SK-N-SH (cell line): Measurements from ENCODE around the gene TRIM9. TPM values are rescaled to one million over a fixed set of nuclear protein-coding genes. Genes with fewer than 3 reads are reported as not detected.

Experiments used
- CTCF ChIA-PET: fragments of 300-600, 350-600 bp; formaldehyde crosslinking; extraction: SDS; loops from one replicate; lab custom pipeline; 2021; lab: Yijun Ruan, JAX
- POLR2A ChIA-PET: fragments of 350-600 bp; sonication (Branson Sonifier 250); formaldehyde crosslinking; extraction: SDS; loops from one replicate; lab custom pipeline; 2020; ENCODE audit warnings: antibody characterized with exemption, inconsistent platforms; lab: Yijun Ruan, JAX
- DNase-seq: peaks from one replicate; pipeline ENCODE4 v3.0.0; 2012
- H2AFZ ChIP-seq: fragments of 200-600 bp; sonication (generic); 2 replicates; pipeline ENCODE4 v1.8.1; 2016; ENCODE audit warnings: antibody characterized with exemption, mild to moderate bottlenecking, low read depth
- H3F3A ChIP-seq: fragments of 200-600 bp; sonication (generic); replicated peaks from 2 replicates; pipeline ENCODE3; 2016; ENCODE audit warnings: antibody characterized with exemption, mild to moderate bottlenecking; ENCODE audit not compliant: insufficient read depth
- H3K27ac ChIP-seq, 2 experiments: fragments of 200-500 bp in 1 of 2; fragments of 200-600 bp in 1 of 2; sonication (Bioruptor generic) in 1 of 2; sonication (generic), shearing (Covaris generic) in 1 of 2; 2 replicates each; pipeline versions ENCODE4 v1.5.1 to v1.6.1; 2014 to 2016; ENCODE audit warnings: low read depth in 2 of 2, inconsistent platforms in 1 of 2, low read length in 1 of 2, mild to moderate bottlenecking in 1 of 2, mixed read lengths in 1 of 2
- H3K27me3 ChIP-seq: fragments of 200-600 bp; sonication (generic), shearing (Covaris generic); 2 replicates; pipeline ENCODE4 v1.6.1; 2016; ENCODE audit warnings: mixed run types; ENCODE audit not compliant: insufficient read depth
- H3K36me3 ChIP-seq, 2 experiments: fragments of 200-500 bp in 1 of 2; fragments of 200-600 bp in 1 of 2; sonication (Bioruptor generic) in 1 of 2; sonication (generic) in 1 of 2; replicated peaks in 1 of 2; 2 replicates each; pipeline versions ENCODE3 to v1.5.1; 2014 to 2016; ENCODE audit warnings: low read length in 1 of 2, mild to moderate bottlenecking in 1 of 2; ENCODE audit not compliant: insufficient read depth in 2 of 2, control insufficient read depth in 1 of 2
- H3K4me1 ChIP-seq, 2 experiments: fragments of 200-500 bp in 1 of 2; fragments of 200-600 bp in 1 of 2; sonication (Bioruptor generic) in 1 of 2; sonication (generic), shearing (Covaris generic) in 1 of 2; 2 replicates each; pipeline versions ENCODE4 v1.5.1 to v1.6.1; 2014 to 2016; ENCODE audit warnings: low read depth in 1 of 2, low read length in 1 of 2, mixed run types in 1 of 2; ENCODE audit not compliant: insufficient read depth in 2 of 2, control insufficient read depth in 1 of 2
- H3K4me2 ChIP-seq: fragments of 200-600 bp; sonication (generic), shearing (Covaris generic); 2 replicates; pipeline ENCODE4 v1.6.1; 2017; ENCODE audit warnings: mixed run types
- H3K4me3 ChIP-seq, 2 experiments: fragments of 200-500 bp in 1 of 2; fragments of 200-600 bp in 1 of 2; sonication (Bioruptor generic) in 1 of 2; sonication (generic), shearing (Covaris generic) in 1 of 2; 2 replicates each; pipeline versions ENCODE4 v1.5.1 to v1.8.1; 2014 to 2016; ENCODE audit warnings: low read depth in 2 of 2, inconsistent platforms in 1 of 2, low read length in 1 of 2, mild to moderate bottlenecking in 1 of 2, mixed read lengths in 1 of 2, moderate library complexity in 1 of 2
- H3K79me2 ChIP-seq: fragments of 200-600 bp; sonication (generic); 2 replicates; pipeline ENCODE4 v1.8.1; 2017; ENCODE audit warnings: mild to moderate bottlenecking; ENCODE audit not compliant: insufficient read depth
- H3K9ac ChIP-seq: fragments of 200-600 bp; sonication (generic); 2 replicates; pipeline ENCODE4 v1.6.1; 2017; ENCODE audit warnings: mixed run types
- H3K9me2 ChIP-seq: fragments of 200-600 bp; sonication (generic); 2 replicates; pipeline ENCODE4 v1.6.1; 2017; ENCODE audit warnings: mixed run types
- H3K9me3 ChIP-seq: fragments of 200-600 bp; sonication (generic); 2 replicates; pipeline ENCODE4 v1.6.1; 2017; ENCODE audit warnings: mixed run types, mild to moderate bottlenecking, moderate library complexity
- H4K20me1 ChIP-seq: fragments of 200-600 bp; sonication (generic); 2 replicates; pipeline ENCODE4 v1.6.1; 2017; ENCODE audit warnings: mild to moderate bottlenecking, mixed run types; ENCODE audit not compliant: insufficient read depth
- CTCF ChIP-seq: fragments of 200-600 bp; sonication (generic); IDR thresholded peaks from 2 replicates; pipeline ENCODE4 v1.6.1; 2017; ENCODE audit warnings: antibody characterized with exemption, mild to moderate bottlenecking, moderate library complexity
- ELF1 ChIP-seq: IDR thresholded peaks from 2 replicates; pipeline ENCODE4 v1.4.0; 2012
- FOXJ3 ChIP-seq: sonication (generic); formaldehyde crosslinking; IDR thresholded peaks from 2 replicates; pipeline ENCODE4 v1.5.1; 2020; ENCODE audit warnings: mild to moderate bottlenecking, missing genetic modification reagents
- FOXM1 ChIP-seq: IDR thresholded peaks from 2 replicates; pipeline ENCODE4 v1.4.0; 2012; ENCODE audit warnings: low read depth, mild to moderate bottlenecking
- GABPA ChIP-seq: IDR thresholded peaks from 2 replicates; pipeline ENCODE4 v1.4.0; 2012; ENCODE audit warnings: low read depth, mild to moderate bottlenecking
- GATA2 ChIP-seq: sonication (generic); formaldehyde crosslinking; IDR thresholded peaks from 2 replicates; pipeline ENCODE4 v1.5.0; 2020; ENCODE audit warnings: mild to moderate bottlenecking, missing genetic modification reagents
- JUND ChIP-seq: IDR thresholded peaks from 2 replicates; pipeline ENCODE4 v1.4.0; 2012
- MXI1 ChIP-seq: IDR thresholded peaks from 2 replicates; pipeline ENCODE4 v1.6.1; 2012; ENCODE audit warnings: mild to moderate bottlenecking, low read depth, low read length, improper control_type of control experiment
- RCOR1 ChIP-seq: fragments of 150-350 bp; IDR thresholded peaks from 2 replicates; pipeline ENCODE4 v1.6.1; 2017; ENCODE audit warnings: antibody characterized with exemption, low read length
- SIN3A ChIP-seq: IDR thresholded peaks from 2 replicates; pipeline ENCODE4 v1.6.1; 2012; ENCODE audit warnings: low read depth, mild to moderate bottlenecking, low read length, moderate library complexity, borderline replicate concordance
- TCF12 ChIP-seq: IDR thresholded peaks from 2 replicates; pipeline ENCODE4 v1.4.0; 2012
- YY1 ChIP-seq: IDR thresholded peaks from 2 replicates; pipeline ENCODE4 v1.4.0; 2012; ENCODE audit warnings: low read depth, mild to moderate bottlenecking
- WGBS: methylation state at CpG from one replicate; pipeline ENCODE4 v1.1.6; 2017; ENCODE audit warnings: low lambda C conversion rate; 5-methylcytosine and 5-hydroxymethylcytosine counted together
- polyA plus RNA-seq, 3 experiments: library from polyadenylated mRNA; depleted of rRNA; stranded (reverse); fragments of >200 nt; gene quantifications; 2 replicates each; pipeline ENCODE4 v1.2.3, GENCODE V29; 2012
- TF ChIP-seq, protein P1 (sequence below): fragments of 150-350 bp; IDR thresholded peaks from 2 replicates; pipeline ENCODE4 v1.6.1; 2017; ENCODE audit warnings: antibody characterized with exemption, low read length, low read depth, borderline replicate concordance
- TF ChIP-seq, protein P2 (sequence below): IDR thresholded peaks from 2 replicates; pipeline ENCODE4 v1.4.0; 2012; ENCODE audit warnings: low read depth
- TF ChIP-seq, protein P3 (sequence below): IDR thresholded peaks from 2 replicates; pipeline ENCODE4 v1.4.0; 2012; ENCODE audit warnings: low read depth, borderline replicate concordance
- TF ChIP-seq, protein P4 (sequence below): IDR thresholded peaks from 2 replicates; pipeline ENCODE4; 2012

Gene TRIM9
- polyA plus RNA-seq, 1 of the 3 experiments (the other 2 are of a cell fraction) = 3.9 TPM

DNA sequence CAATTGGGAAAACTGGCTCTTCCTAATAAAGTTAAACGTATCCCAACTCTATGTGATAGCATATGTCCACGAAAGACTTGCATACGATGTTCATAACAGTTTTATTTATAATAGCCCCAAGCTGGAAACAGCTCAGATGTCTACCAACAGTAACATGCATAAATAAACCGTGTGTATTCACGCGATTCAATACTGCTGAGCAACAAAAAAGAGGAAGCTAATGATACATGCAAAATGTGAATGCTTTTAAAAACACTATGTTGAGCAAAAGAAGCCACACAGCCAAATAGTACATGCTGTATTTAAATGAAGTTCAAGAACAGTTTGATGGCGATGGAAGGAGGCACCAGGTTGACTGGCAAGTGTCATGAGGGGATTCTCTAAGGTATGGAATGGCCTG lies 55.7 kb downstream of the TRIM9 start:
- WGBS = 96% methylated on average over 7 of the region's 7 CpGs
- ChIA-PET CTCF (interaction anchor here (1.3 kb wide), 1 partner anchor 9 kb away, joined by 3 read pairs; no protein-coding TSS in a partner anchor), POLR2A (no interaction called here)
- TF ChIP-seq, protein P1, sequence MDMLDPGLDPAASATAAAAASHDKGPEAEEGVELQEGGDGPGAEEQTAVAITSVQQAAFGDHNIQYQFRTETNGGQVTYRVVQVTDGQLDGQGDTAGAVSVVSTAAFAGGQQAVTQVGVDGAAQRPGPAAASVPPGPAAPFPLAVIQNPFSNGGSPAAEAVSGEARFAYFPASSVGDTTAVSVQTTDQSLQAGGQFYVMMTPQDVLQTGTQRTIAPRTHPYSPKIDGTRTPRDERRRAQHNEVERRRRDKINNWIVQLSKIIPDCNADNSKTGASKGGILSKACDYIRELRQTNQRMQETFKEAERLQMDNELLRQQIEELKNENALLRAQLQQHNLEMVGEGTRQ = no peak
- TF ChIP-seq GATA2 = no peak
- TF ChIP-seq ELF1 = no peak
- TF ChIP-seq FOXM1 = no peak
- TF ChIP-seq, protein P2, sequence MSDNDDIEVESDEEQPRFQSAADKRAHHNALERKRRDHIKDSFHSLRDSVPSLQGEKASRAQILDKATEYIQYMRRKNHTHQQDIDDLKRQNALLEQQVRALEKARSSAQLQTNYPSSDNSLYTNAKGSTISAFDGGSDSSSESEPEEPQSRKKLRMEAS = no peak
- TF ChIP-seq RCOR1 = no peak
- TF ChIP-seq, protein P3, sequence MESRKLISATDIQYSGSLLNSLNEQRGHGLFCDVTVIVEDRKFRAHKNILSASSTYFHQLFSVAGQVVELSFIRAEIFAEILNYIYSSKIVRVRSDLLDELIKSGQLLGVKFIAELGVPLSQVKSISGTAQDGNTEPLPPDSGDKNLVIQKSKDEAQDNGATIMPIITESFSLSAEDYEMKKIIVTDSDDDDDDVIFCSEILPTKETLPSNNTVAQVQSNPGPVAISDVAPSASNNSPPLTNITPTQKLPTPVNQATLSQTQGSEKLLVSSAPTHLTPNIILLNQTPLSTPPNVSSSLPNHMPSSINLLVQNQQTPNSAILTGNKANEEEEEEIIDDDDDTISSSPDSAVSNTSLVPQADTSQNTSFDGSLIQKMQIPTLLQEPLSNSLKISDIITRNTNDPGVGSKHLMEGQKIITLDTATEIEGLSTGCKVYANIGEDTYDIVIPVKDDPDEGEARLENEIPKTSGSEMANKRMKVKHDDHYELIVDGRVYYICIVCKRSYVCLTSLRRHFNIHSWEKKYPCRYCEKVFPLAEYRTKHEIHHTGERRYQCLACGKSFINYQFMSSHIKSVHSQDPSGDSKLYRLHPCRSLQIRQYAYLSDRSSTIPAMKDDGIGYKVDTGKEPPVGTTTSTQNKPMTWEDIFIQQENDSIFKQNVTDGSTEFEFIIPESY = no peak
- TF ChIP-seq JUND = no peak
- TF ChIP-seq SIN3A = no peak
- TF ChIP-seq, protein P4, sequence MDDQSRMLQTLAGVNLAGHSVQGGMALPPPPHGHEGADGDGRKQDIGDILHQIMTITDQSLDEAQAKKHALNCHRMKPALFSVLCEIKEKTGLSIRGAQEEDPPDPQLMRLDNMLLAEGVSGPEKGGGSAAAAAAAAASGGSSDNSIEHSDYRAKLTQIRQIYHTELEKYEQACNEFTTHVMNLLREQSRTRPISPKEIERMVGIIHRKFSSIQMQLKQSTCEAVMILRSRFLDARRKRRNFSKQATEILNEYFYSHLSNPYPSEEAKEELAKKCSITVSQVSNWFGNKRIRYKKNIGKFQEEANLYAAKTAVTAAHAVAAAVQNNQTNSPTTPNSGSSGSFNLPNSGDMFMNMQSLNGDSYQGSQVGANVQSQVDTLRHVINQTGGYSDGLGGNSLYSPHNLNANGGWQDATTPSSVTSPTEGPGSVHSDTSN = no peak
- no peak for TF ChIP-seq CTCF
- no peak for TF ChIP-seq YY1
- no peak for TF ChIP-seq MXI1
- no peak for TF ChIP-seq FOXJ3
- no peak for TF ChIP-seq GABPA
- no peak for TF ChIP-seq TCF12
- H3K9me3 ChIP-seq = no peaks in the 10 kb centered on the region
- no peaks in the 10 kb centered on the region for H3K79me2 ChIP-seq
- H2AFZ ChIP-seq = no peak overlapping the region
- no peak overlapping the region for H3K9ac ChIP-seq
- no peak for DNase-seq
- no peaks in the 10 kb centered on the region for H3K36me3 ChIP-seq
- H3K9me2 ChIP-seq = no peaks in the 10 kb centered on the region
- H3F3A ChIP-seq = no peaks in the 10 kb centered on the region
- no peaks in the 10 kb centered on the region for H3K27me3 ChIP-seq
- no peak overlapping the region for H3K4me3 ChIP-seq
- H3K4me2 ChIP-seq = no peak overlapping the region
- no peaks in the 10 kb centered on the region for H4K20me1 ChIP-seq
- no peak overlapping the region for H3K27ac ChIP-seq
- no peaks in the 10 kb centered on the region for H3K4me1 ChIP-seq
